Activated naive CD4-positive, alpha-beta T cell treated with anti-CD3 and anti-CD28 coated beads for 36 hours (primary cell): ENCODE results near the gene FAM184B. TPM values are rescaled to one million over a fixed set of nuclear protein-coding genes. Genes with fewer than 3 reads are reported as not detected.
"Not testable (repeated sequence)": the region's sequence is repeated elsewhere in the genome, so short reads cannot be mapped to it uniquely, and the experiment has no call there.

ENCODE experiments used
- CTCF ChIA-PET: fragments of 350-600 bp; sonication (Branson Sonifier 250); formaldehyde crosslinking; loops from one replicate; lab custom pipeline; 2021; ENCODE audit warnings: antibody characterized with exemption; lab: Charles Lee
- DNase-seq: peaks from one replicate; pipeline ENCODE4 v3.0.0-alpha.2; 2020
- H3K27ac Mint-ChIP-seq: one replicate; pipeline ENCODE4 v1.8.0; 2021; ENCODE audit warnings: mild to moderate bottlenecking, mixed read lengths
- H3K27me3 Mint-ChIP-seq: one replicate; pipeline ENCODE4 v1.8.0; 2021; ENCODE audit warnings: low read depth, mixed read lengths
- H3K36me3 Mint-ChIP-seq: one replicate; pipeline ENCODE4 v1.8.0; 2021; ENCODE audit warnings: low read depth, mixed read lengths
- H3K4me1 Mint-ChIP-seq: one replicate; pipeline ENCODE4 v1.8.0; 2021; ENCODE audit warnings: low read depth, mixed read lengths
- H3K4me3 Mint-ChIP-seq: one replicate; pipeline ENCODE4 v1.8.0; 2021; ENCODE audit warnings: mild to moderate bottlenecking, moderate library complexity, mixed read lengths
- H3K9me3 Mint-ChIP-seq: one replicate; pipeline ENCODE4 v1.8.0; 2021; ENCODE audit warnings: mixed read lengths
- intact Hi-C: fragments of 100-400 bp; cut with micrococcal nuclease; formaldehyde crosslinking; loops from one replicate; pipeline ENCODE4 v1.15.1; 2023
- total RNA-seq, 2 experiments: library from RNA; stranded (reverse); gene quantifications; one replicate each; pipeline ENCODE4 v1.2.3, GENCODE V29; 2021

FAM184B gene
- total RNA-seq, 2 experiments from 2014 or later, result not detected

DNA sequence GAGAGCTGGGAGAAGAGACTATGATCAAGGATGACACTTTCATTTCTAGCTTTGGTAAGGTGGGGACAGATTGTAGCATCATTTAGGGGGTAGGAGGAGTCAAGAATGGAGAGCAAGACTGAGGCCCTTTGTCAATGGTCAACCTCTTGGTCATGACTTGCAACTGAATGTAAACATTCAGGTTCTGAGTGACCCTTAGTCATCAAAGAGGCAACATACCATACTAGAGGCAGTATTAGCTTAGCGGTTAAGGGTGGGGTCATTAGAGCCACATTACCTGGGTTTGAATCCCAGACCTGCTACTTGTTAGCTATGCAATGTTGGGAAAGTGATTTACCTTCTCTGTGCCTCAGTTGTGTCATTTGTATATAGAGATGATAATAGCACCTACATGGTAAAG lies 90.5 kb downstream of the FAM184B start:
- no peaks in the 10 kb centered on the region for H3K36me3 Mint-ChIP-seq
- no peak overlapping the region for H3K27ac Mint-ChIP-seq
- H3K9me3 Mint-ChIP-seq, result no peaks in the 10 kb centered on the region
- CTCF ChIA-PET, result no interaction called here
- intact Hi-C loops, result no loop called here
- DNase-seq, result no peak
- no peaks in the 10 kb centered on the region for H3K4me1 Mint-ChIP-seq
- no peak overlapping the region for H3K4me3 Mint-ChIP-seq
- peaks cover 5% of the 10 kb centered on the region for H3K27me3 Mint-ChIP-seq

DNA sequence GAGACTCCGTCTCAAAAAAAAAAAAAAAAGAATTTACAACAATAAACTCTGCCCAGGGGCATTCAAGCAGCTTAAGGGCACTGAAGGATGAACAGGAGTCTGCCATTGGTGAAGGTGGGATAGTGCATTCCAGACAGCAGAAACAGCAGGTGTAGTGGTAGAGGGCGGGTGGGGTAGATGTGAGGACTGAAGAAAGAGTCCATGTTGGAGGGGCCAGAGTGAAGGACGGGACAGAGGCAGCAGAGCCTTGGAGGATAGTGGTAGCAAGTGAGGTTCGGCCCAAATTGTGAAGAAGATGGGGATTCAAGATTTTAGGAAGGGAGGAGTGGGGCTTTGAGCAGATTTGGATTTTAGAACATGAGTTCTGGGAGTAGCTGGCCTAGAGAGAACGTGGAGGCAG lies 91.3 kb downstream of the FAM184B start:
- Mint-ChIP-seq H3K36me3 (no peaks in the 10 kb centered on the region), H3K27ac (no peak overlapping the region), H3K9me3 (no peaks in the 10 kb centered on the region), H3K4me1 (no peaks in the 10 kb centered on the region), H3K27me3 (peaks cover 2% of the 10 kb centered on the region), H3K4me3 (no peak overlapping the region)
- intact Hi-C loops, result no loop called here
- no peak for DNase-seq
- CTCF ChIA-PET, result no interaction called here

DNA sequence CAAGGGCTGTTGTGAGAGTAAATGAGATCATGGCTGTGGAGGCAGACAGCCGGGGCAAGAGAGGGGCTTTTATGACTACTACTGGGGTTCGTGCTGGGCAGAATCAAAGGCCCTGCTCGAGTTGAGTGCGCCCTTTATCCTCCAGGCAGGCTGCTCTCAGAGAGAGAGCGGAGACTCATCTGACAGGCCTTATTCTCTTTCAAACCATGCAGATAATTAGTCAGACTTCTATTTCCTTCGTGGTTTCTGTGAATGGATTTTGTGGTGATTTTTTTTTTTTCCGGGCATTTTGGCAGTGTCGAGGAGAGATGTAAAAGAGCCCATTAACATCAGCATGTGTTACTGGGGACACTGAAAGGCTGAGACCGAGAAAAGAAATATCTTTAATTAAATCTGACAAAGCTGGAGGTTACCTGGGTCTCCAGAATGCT lies 93.4 kb downstream of the FAM184B start:
- intact Hi-C loops, result no loop called here
- CTCF ChIA-PET, result no interaction called here
- Mint-ChIP-seq H3K27me3 (no peaks in the 10 kb centered on the region), H3K4me1 (no peaks in the 10 kb centered on the region), H3K36me3 (no peaks in the 10 kb centered on the region), H3K9me3 (no peaks in the 10 kb centered on the region), H3K4me3 (no peak overlapping the region), H3K27ac (no peak overlapping the region)
- DNase-seq, result no peak

DNA sequence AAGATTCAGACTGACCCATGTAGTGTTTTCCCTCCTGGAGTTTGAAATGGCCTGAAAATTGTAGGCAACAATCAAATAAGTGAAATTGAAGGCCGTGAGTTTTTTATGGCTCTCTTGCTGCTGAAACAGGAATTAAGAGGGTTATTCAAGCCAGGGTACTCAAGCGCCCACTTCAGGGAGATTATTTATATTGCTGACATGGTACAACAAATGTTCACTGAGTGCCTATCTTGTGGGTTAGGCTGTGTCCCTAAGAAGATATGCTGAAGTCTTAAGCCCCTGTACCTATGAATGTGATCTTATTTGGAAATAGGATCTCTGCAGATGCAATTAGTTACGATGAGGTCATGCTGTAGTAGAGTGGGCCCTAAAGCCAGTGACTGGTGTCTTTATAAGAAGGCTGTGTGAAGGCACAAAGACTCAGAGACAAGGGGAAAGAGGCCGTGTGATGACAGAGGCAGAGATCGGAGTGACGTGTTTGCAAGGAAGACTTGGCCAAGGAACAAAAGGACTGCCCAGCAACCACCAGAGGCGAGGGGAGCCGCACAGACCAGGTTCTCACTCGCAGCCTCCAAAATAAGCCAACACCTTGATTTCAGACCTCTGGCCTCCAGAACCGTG lies 94.1 kb downstream of the FAM184B start:
- intact Hi-C loops, result no loop called here
- CTCF ChIA-PET, result no interaction called here
- Mint-ChIP-seq H3K36me3 (no peaks in the 10 kb centered on the region), H3K27me3 (no peaks in the 10 kb centered on the region), H3K4me3 (no peak overlapping the region), H3K4me1 (no peaks in the 10 kb centered on the region), H3K9me3 (no peaks in the 10 kb centered on the region), H3K27ac (no peak overlapping the region)
- DNase-seq, result no peak

DNA sequence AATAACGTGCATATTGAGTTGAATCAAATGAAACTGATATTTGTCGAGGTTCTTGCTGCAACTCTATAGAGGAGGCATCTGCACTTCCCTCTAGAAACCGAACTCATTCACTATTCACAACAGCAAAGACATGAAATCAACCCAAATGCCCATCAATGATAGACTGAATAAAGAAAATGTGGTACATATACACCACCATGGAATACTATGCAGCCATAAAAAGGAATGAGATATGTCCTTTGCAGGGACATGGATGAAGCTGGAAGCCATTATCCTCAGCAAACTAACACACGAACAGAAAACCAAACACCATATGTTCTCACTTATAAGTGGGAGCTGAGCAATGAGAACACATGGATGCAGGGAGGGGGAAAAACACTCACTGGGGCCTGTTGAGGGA lies 96.8 kb downstream of the FAM184B start:
- H3K27ac Mint-ChIP-seq, H3K36me3 Mint-ChIP-seq, DNase-seq, H3K27me3 Mint-ChIP-seq, H3K4me1 Mint-ChIP-seq, H3K4me3 Mint-ChIP-seq, CTCF ChIA-PET, intact Hi-C loops, H3K9me3 Mint-ChIP-seq: not testable (repeated sequence)

DNA sequence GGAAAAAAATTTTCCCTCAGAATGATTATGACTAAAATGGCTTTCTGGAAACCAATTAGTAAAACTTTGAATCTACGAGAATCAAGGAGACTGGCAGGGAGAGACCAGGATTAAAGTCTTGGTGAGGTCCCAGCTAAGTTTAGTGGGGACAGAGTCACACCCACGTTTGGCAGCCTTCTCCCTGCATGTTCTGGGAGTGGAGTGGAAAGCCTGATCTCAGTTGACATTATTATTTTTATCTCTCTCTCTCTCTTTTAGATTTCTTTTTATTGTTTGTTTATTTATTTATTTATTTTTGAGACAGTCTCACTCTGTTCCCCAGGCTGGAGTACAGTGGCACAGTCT lies 99.2 kb downstream of the FAM184B start:
- no peaks in the 10 kb centered on the region for H3K4me1 Mint-ChIP-seq
- H3K27ac Mint-ChIP-seq, result no peak overlapping the region
- no peaks in the 10 kb centered on the region for H3K27me3 Mint-ChIP-seq
- no peak for DNase-seq
- intact Hi-C loops, result no loop called here
- H3K9me3 Mint-ChIP-seq, result no peaks in the 10 kb centered on the region
- no peaks in the 10 kb centered on the region for H3K36me3 Mint-ChIP-seq
- CTCF ChIA-PET, result no interaction called here
- H3K4me3 Mint-ChIP-seq, result no peak overlapping the region

DNA sequence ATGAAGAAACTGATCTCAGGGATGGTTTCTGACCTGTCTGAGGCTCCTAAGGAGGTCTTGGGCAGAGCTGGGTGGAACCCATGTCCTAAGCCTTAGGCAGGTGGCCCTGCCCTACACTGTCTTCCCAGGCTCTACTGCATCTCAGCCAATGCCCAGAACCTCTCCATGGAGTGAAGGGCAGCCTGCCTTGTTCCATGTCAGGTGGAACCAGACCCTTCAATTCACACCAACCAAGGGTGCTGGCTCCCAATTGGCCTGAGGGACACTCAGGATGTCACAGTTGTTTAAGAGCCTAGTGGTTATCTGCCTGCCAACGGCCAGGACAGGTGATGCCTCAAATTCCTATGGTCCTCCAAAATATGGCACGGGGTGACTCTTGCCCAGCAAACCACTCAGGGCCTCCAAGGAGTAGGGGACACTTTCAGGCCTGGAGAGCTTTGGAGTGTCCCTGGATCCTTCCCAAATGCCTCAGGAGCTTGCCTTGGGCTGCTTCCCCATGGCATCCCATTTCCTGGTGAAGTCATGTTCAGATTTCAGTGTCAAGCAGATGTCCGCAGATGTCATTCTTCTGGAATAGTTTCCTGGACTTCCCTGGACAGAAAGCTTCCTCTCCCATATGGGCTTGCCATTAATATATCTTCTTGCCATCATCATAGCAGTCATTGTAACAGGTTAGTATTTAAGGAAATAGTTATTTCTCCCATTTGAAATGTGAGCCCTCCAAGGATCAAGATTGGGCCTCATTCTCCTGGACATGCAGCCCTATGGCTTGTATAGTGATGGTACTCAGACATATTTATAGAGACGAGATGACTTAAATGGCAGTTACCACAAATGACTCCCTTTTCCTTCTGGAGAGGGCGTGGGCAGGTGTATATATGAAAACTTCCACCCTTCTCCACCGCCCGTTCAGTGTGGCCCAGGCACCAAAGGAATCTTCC lies 99.9 kb downstream of the FAM184B start:
- no peak for DNase-seq
- no peaks in the 10 kb centered on the region for H3K36me3 Mint-ChIP-seq
- no peak overlapping the region for H3K4me3 Mint-ChIP-seq
- no peaks in the 10 kb centered on the region for H3K9me3 Mint-ChIP-seq
- CTCF ChIA-PET, result no interaction called here
- intact Hi-C loops, result no loop called here
- H3K4me1 Mint-ChIP-seq, result no peaks in the 10 kb centered on the region
- no peak overlapping the region for H3K27ac Mint-ChIP-seq
- H3K27me3 Mint-ChIP-seq, result no peaks in the 10 kb centered on the region

DNA sequence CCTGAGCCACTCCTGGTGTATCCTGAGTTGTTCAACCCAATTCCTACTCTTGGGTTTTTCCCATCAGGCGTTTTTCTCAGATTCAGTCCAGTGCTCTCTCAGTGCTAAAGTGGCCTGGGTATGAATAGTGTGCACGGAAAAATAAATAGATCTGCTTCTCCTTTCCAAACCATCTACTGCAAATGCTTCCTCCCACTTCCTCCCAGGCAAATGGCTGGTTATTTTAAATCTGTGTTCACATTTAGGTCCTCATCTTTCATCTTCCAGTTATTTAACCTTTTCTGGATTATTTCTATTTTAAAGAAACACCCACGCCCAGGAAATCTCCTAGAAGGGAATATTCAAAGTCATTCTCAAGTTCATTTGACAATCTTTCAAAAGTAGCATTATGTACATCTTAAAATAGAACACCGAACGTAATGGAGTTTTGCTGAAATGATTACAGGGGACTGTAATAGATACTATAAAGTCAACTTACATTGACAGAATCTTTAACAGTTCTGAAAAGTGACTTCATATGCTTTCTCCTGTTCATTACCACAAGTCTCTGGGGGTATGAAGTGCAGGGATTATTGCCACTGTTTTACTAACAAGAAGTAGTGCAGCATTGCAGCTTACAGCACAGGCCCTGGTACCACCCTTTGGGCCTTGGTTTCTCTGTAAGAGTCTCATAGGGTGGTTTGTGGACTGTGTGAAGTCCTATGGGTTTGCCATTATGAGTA lies 100.7 kb downstream of the FAM184B start:
- no peak for DNase-seq
- Mint-ChIP-seq H3K27ac (no peak overlapping the region), H3K27me3 (peaks cover 3% of the 10 kb centered on the region), H3K4me1 (no peaks in the 10 kb centered on the region), H3K36me3 (no peaks in the 10 kb centered on the region), H3K9me3 (no peaks in the 10 kb centered on the region), H3K4me3 (no peak overlapping the region)
- CTCF ChIA-PET, result no interaction called here
- intact Hi-C loops, result no loop called here

DNA sequence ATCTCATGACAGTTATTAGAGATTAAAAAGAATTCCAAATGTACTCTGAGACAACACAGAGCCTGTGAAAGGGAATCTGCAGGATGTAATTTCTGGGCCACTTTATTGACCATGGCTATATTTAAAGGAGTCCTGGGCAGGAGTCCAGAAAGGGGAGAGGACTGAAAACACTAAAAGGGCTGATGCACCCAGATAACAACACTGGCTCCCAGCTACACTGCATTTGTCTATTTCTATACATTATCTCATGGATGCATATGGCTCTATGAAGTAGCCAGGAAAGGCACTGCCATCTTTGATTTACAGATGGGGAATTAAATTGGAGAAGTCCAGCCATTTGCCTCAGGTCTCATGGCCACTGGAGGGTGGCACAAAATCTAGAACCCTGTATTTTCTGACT lies 111.0 kb downstream of the FAM184B start:
- CTCF ChIA-PET, result no interaction called here
- no peak for DNase-seq
- Mint-ChIP-seq H3K4me1 (no peaks in the 10 kb centered on the region), H3K27me3 (peaks cover 3% of the 10 kb centered on the region), H3K9me3 (peaks cover 13% of the 10 kb centered on the region), H3K4me3 (no peak overlapping the region), H3K36me3 (no peaks in the 10 kb centered on the region), H3K27ac (no peak overlapping the region)
- intact Hi-C loops, result no loop called here

DNA sequence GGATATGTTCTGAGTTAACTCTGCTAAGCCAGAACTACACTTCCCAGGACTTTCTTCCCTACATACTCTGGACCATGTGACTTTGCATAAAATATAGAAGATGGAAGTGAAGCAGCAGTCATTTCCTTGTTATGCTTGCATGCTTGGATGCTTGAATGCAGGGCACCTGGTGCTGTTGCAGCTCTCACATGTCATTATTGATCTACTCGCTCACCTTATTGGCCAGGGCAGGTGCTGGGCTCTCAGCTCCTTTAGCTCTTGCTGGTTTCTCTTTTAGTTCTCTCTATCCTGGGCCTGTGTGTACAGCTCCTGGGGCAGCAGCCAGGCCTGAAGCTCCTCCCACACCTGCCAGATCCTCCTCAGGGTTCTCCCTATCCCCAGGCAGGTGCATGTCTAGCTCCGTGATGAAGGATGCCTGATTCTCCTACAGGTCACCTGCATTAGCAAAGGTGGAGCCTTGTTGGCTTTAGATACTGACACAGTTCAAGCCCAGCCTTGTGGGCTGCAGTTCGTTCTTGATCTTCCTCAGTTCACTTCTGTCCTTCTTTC lies 113.7 kb downstream of the FAM184B start:
- Mint-ChIP-seq H3K4me3 (no peak overlapping the region), H3K36me3 (no peaks in the 10 kb centered on the region), H3K9me3 (peaks cover 13% of the 10 kb centered on the region), H3K4me1 (peaks cover 1% of the 10 kb centered on the region), H3K27ac (no peak overlapping the region), H3K27me3 (peaks cover 2% of the 10 kb centered on the region)
- CTCF ChIA-PET, result no interaction called here
- DNase-seq, result no peak
- intact Hi-C loops, result loop anchor here (10.0 kb wide), 1 partner anchor 927 kb away; no protein-coding TSS in a partner anchor

DNA sequence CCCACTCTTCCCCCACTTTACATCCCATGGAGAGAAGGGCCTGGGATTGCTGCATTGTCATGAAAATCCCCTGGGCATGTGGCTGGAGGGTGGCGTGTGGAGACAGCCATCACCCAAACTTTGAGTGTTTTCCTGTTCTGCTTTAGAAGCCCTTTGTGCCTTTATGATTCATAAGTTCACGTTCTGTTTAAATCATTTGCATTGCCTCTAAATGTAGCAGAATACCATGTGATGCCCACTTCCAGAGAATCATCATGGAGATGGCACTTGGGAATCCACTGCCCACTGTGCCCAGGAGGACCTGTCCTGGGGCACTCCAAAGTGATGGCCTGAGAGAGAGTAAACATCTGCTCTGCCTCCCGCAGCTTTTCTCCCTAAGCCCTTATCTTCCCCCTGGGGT lies 114.2 kb downstream of the FAM184B start:
- Mint-ChIP-seq H3K9me3 (peaks cover 12% of the 10 kb centered on the region), H3K4me1 (peaks cover 1% of the 10 kb centered on the region), H3K27ac (no peak overlapping the region), H3K4me3 (no peak overlapping the region), H3K27me3 (no peaks in the 10 kb centered on the region), H3K36me3 (no peaks in the 10 kb centered on the region)
- CTCF ChIA-PET, result no interaction called here
- DNase-seq, result no peak
- intact Hi-C loops, result loop anchor here (10.0 kb wide), 1 partner anchor 928 kb away; no protein-coding TSS in a partner anchor

DNA sequence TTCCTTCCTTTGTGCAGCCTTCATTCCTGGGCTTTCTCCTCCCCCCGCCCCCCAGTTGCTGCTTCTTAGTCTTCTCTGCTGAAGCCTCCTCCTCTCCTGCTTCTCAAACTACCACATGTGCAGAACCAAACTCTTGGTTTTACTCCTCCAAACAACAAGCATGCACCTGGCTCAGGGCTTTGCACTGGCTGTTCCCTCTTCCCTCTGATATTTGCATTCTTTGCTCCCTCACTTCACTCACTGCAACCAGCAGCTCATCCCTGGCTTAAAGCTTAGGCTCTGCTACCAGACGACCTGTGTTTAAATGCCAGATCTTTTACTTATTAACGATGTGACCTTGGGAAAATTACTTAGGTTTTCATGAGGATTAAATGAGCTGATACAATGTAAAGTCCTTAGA lies 115.6 kb downstream of the FAM184B start:
- intact Hi-C loops, result loop anchor here (10.0 kb wide), 1 partner anchor 929 kb away; no protein-coding TSS in a partner anchor
- Mint-ChIP-seq H3K4me3 (no peak overlapping the region), H3K4me1 (peaks cover 1% of the 10 kb centered on the region), H3K36me3 (no peaks in the 10 kb centered on the region), H3K27ac (no peak overlapping the region), H3K9me3 (peaks cover under 1% of the 10 kb centered on the region), H3K27me3 (no peaks in the 10 kb centered on the region)
- DNase-seq, result no peak
- CTCF ChIA-PET, result no interaction called here
